Activated CD4-positive, alpha-beta T cell treated with anti-CD3 and anti-CD28 coated beads for 4 hours (primary cell): ENCODE measurements around the gene PPP1R16B.
A peak's percentile ranks its signal among the peaks of the same experiment; 100 is the strongest.

ENCODE experiments used
- DNase-seq, 2 donors: peaks; one replicate each; pipeline ENCODE4 v3.0.0-alpha.2; 2020

PPP1R16B gene

GRCh38 chr20:38828514-38829295, 23.2 kb downstream of the PPP1R16B start:
- no peak for DNase-seq

GRCh38 chr20:38829296-38829875, 23.9 kb downstream of the PPP1R16B start:
- DNase-seq = no peak

- no peak for DNase-seq
Measured at GRCh38 chr20:38830356-38830755, 24.9 kb downstream of the PPP1R16B start.

- DNase-seq = no peak
Measured at GRCh38 chr20:38831049-38831691, 25.7 kb downstream of the PPP1R16B start.

- no peak for DNase-seq
Measured at GRCh38 chr20:38831995-38832620, 26.6 kb downstream of the PPP1R16B start.

GRCh38 chr20:38833154-38833856, 27.8 kb downstream of the PPP1R16B start:
- no peak for DNase-seq

- no peak for DNase-seq
Measured at GRCh38 chr20:38833857-38834164, 28.3 kb downstream of the PPP1R16B start.

GRCh38 chr20:38834868-38835267, 29.4 kb downstream of the PPP1R16B start:
- no peak for DNase-seq

GRCh38 chr20:38835792-38836191, 30.3 kb downstream of the PPP1R16B start:
- DNase-seq = no peak

- DNase-seq = no peak
Measured at GRCh38 chr20:38836991-38837390, 31.5 kb downstream of the PPP1R16B start.

- no peak for DNase-seq
Measured at GRCh38 chr20:38838326-38838725, 32.8 kb downstream of the PPP1R16B start.

- DNase-seq = no peak
Measured at GRCh38 chr20:38839563-38839962, 34.1 kb downstream of the PPP1R16B start.

GRCh38 chr20:38840053-38840893, 34.8 kb downstream of the PPP1R16B start:
- DNase-seq = peak; percentile 64 to 67

- no peak for DNase-seq
Measured at GRCh38 chr20:38840894-38841470, 35.5 kb downstream of the PPP1R16B start.

- DNase-seq = no peak
Measured at GRCh38 chr20:38841570-38841969, 36.1 kb downstream of the PPP1R16B start.

GRCh38 chr20:38842026-38842425, 36.5 kb downstream of the PPP1R16B start:
- DNase-seq = no peak

GRCh38 chr20:38842558-38842981, 37.1 kb downstream of the PPP1R16B start:
- DNase-seq = peak; percentile 63 to 80

GRCh38 chr20:38843346-38843745, 37.8 kb downstream of the PPP1R16B start:
- peak; percentile 49 to 65 for DNase-seq

- DNase-seq = no peak
Measured at GRCh38 chr20:38844963-38845362, 39.5 kb downstream of the PPP1R16B start.

GRCh38 chr20:38847840-38848239, 42.3 kb downstream of the PPP1R16B start:
- DNase-seq = no peak

GRCh38 chr20:38853759-38854158, 48.3 kb downstream of the PPP1R16B start:
- DNase-seq = no peak

GRCh38 chr20:38854654-38855066, 49.2 kb downstream of the PPP1R16B start:
- no peak for DNase-seq
